Astrocyte of the cerebellum (primary cell): ENCODE results near the gene PEX10.

Experiments used
- DNase-seq: peaks from one replicate; pipeline ENCODE4 v3.0.0-alpha.2; 2011; ENCODE audit warnings: low read depth
- H3K4me3 ChIP-seq: 2 replicates; pipeline ENCODE4 v1.5.1; 2011; ENCODE audit warnings: mild to moderate bottlenecking, low read depth, low read length, moderate library complexity
- CTCF ChIP-seq: IDR thresholded peaks from 2 replicates; pipeline ENCODE4 v1.5.1; 2012; ENCODE audit warnings: low read length, low read depth, moderate library complexity, mild to moderate bottlenecking; ENCODE audit errors: missing control alignments
- in situ Hi-C: cut with HindIII; loops from 2 replicates; pipeline ENCODE4 v1.10.0; 2017; ENCODE audit warnings: low sequenced_read_pairs

Gene PEX10

DNA sequence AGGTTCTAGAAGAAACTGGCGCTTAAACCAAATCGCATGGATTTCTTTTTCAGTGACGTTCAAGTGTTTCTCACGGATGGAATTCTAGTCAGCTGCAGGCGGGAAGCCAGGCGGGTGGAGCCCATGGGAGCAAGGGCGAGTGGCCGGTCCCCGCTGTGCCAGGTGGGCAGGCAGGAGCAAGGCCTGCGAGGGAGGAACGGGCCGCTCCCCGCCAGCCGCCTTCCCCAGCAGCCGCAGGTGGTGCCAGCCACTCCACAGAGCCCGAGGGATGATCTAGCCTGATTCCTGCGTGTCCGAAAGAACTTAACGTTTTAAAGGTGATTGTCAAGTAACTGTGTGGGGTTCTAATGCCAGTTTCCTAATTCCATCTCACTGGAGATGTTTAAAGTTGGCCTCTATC lies 9.1 kb downstream of the PEX10 start:
- no peak for TF ChIP-seq CTCF
- no peak overlapping the region for H3K4me3 ChIP-seq
- in situ Hi-C loops = no loop called here
- DNase-seq = no peak

DNA sequence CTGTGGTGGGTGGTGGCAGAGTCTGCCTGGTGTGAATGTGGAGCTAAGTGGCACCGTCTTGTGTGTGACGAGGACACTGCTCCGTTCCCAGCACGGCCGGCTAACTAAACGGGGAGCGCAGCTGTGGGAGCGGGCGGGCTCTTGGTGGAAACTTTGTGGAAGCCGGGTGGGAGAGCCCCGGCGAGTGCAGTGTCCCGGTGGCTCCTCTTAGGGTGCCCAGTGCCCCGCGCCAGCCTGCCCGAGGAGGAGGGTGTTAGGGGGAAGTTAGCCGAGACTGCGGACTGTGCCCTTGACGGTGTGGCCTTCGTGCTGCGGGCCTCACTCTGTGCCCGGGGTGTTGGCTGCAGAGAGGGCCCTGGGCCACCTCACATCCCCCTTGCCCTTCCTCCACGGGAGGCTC lies 9.9 kb downstream of the PEX10 start:
- DNase-seq = no peak
- in situ Hi-C loops = no loop called here
- no peak for TF ChIP-seq CTCF
- no peak overlapping the region for H3K4me3 ChIP-seq

DNA sequence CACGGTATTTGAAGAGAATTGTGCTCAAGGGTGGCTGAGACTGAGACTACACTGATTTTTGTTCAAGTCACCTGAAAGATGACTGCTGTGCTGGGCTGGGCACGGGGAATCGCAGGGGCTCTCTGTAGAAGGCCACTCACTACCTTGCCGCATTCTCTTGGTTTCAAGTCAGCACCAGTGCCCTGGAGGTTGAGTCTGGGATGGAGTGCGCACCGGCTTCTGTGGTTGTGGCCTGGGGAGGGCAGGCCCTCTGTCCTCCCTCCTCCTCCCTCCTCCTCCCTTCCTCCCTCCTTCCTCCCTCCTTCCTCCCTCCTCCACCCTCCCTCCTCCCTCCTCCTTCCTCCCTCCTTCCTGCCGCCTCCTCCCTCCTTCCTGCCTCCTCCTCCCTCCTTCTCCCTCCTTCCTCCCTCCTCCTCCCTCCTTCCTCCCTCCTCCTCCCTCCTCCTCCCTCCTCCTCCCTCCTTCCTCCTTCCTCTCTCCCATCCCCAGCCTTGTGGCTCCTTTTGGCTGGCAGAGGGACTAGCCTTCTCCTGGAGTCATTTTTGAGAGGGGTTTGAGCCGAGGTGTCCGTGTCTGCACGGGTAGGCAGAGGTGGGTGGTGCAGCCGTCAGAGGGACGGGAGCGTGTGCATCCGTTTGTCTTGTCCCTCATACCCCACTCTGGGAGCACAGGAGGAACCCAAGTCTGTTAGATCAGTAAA lies 11.3 kb downstream of the PEX10 start:
- in situ Hi-C loops = no loop called here
- H3K4me3 ChIP-seq = no peak overlapping the region
- no peak for TF ChIP-seq CTCF
- DNase-seq = no peak

GRCh38 chr1:2400576-2400909 lies 11.8 kb downstream of the PEX10 start:
- TF ChIP-seq CTCF = no peak
- in situ Hi-C loops = no loop called here
- H3K4me3 ChIP-seq = no peak overlapping the region
- DNase-seq = no peak

DNA sequence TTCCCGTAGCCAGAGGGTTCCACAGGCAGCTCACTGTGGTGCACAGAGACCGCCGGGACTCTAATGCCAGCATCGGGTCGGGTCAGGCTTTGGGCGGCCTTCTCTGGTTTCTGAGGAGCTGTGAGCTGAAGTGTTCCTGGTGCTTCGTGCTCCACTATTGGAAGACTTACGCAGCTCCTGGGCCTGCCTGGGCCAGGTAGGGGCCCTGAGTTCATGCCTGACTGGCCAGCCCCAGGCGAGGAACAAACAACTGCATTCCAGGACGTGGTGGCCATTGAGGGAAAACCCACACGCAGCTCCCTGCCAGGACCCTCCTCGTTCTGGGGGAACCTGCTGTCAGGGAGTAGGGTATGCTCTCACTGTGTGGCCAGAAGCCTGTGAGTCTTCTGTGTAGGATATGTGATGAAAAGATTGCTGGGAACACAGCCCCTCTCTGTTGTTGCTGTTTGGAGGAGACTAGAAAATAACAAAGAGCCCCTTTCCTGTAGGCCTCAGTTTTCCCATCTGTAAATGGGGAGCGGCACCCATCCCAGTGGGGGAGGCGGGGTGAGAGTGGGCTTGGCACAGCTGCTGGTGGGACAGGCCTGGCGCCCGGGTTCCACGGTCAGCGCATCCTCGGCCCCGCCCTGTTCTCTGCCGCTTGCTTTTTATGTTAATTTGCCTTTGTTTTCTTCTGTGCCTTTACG lies 12.3 kb downstream of the PEX10 start:
- H3K4me3 ChIP-seq = no peak overlapping the region
- in situ Hi-C loops = loop anchor here (5.0 kb wide), 1 partner anchor 203 kb away; no protein-coding TSS in a partner anchor
- DNase-seq = no peak
- no peak for TF ChIP-seq CTCF

- TF ChIP-seq CTCF = no peak
- in situ Hi-C loops = loop anchor here (5.0 kb wide), 1 partner anchor 202 kb away; no protein-coding TSS in a partner anchor
- H3K4me3 ChIP-seq = no peak overlapping the region
- DNase-seq = no peak
These were observed 13.5 kb downstream of the PEX10 start for GRCh38 chr1:2398871-2399270.
